Dedifferentiated amniotic fluid mesenchymal stem cell (primary cell): ENCODE measurements around the gene APLP1.
"Not testable (repeated sequence)": the region's sequence is repeated elsewhere in the genome, so short reads cannot be mapped to it uniquely, and the experiment has no call there.

Source experiments
- DNase-seq: peaks from one replicate; pipeline ENCODE4 v3.0.0-alpha.2; 2016; ENCODE audit errors: extremely low spot score

APLP1 gene

GRCh38 chr19:35904311-35905068 is 36.1 kb downstream of the APLP1 start:
- DNase-seq, result no peak

- DNase-seq, result no peak
Measured at GRCh38 chr19:35905178-35905727, 36.9 kb downstream of the APLP1 start.

- no peak for DNase-seq
Measured at GRCh38 chr19:35907377-35907745, 39.0 kb downstream of the APLP1 start.

- no peak for DNase-seq
Measured at GRCh38 chr19:35908010-35908441, 39.7 kb downstream of the APLP1 start, which contains the start of gene TYROBP. TSS of gene TYROBP (minus strand) at chr19:35908295. CDS start at chr19:35908228, 67 bp downstream.

GRCh38 chr19:35908973-35909683 is 40.8 kb downstream of the APLP1 start:
- DNase-seq, result no peak

- no peak for DNase-seq
Measured at GRCh38 chr19:35909684-35910035, 41.3 kb downstream of the APLP1 start.

GRCh38 chr19:35910355-35910754 is 42.0 kb downstream of the APLP1 start:
- not testable (repeated sequence) for DNase-seq

GRCh38 chr19:35911173-35911572 is 42.8 kb downstream of the APLP1 start:
- no peak for DNase-seq

- DNase-seq, result no peak
Measured at GRCh38 chr19:35911790-35912189, 43.4 kb downstream of the APLP1 start.

GRCh38 chr19:35913589-35913988 is 45.2 kb downstream of the APLP1 start:
- DNase-seq, result no peak

- no peak for DNase-seq
Measured at GRCh38 chr19:35915443-35915842, 47.1 kb downstream of the APLP1 start.

- no peak for DNase-seq
Measured at GRCh38 chr19:35919306-35919705, 50.9 kb downstream of the APLP1 start.

- DNase-seq, result no peak
Measured at GRCh38 chr19:35921012-35921411, 52.6 kb downstream of the APLP1 start.

GRCh38 chr19:35925501-35925900 is 57.1 kb downstream of the APLP1 start:
- no peak for DNase-seq

GRCh38 chr19:35928507-35928906 is 60.1 kb downstream of the APLP1 start:
- no peak for DNase-seq
